NCI-H1092 treated with DMSO at 0.1 percent for 48 hours (cell line): Measurements from ENCODE around the gene ORM2.
"Not testable (repeated sequence)": the region's sequence is repeated elsewhere in the genome, so short reads cannot be mapped to it uniquely, and the experiment has no call there.

Experiments
- DNase-seq: peaks from one replicate; lab custom pipeline; 2025; lab: John Stamatoyannopoulos, UW

ORM2 gene

GRCh38 chr9:114332474-114333040, 2.9 kb downstream of the ORM2 start:
- DNase-seq: not testable (repeated sequence)

GRCh38 chr9:114333718-114334117, 4.0 kb downstream of the ORM2 start:
- DNase-seq: not testable (repeated sequence)

- no peak for DNase-seq
These were observed 4.8 kb downstream of the ORM2 start for GRCh38 chr9:114334490-114334889.

- no peak for DNase-seq
These were observed 6.1 kb downstream of the ORM2 start for GRCh38 chr9:114335745-114336144.

- no peak for DNase-seq
These were observed 6.5 kb downstream of the ORM2 start for GRCh38 chr9:114336157-114336556.

- no peak for DNase-seq
These were observed 7.2 kb downstream of the ORM2 start for GRCh38 chr9:114336699-114337395.

- DNase-seq: no peak
These were observed 8.5 kb downstream of the ORM2 start for GRCh38 chr9:114338187-114338586.

- DNase-seq: peak; percentile 29
These were observed 9.7 kb downstream of the ORM2 start for GRCh38 chr9:114339130-114339908.

GRCh38 chr9:114341152-114341830, 11.6 kb downstream of the ORM2 start:
- DNase-seq: no peak

- no peak for DNase-seq
These were observed 12.3 kb downstream of the ORM2 start for GRCh38 chr9:114341991-114342390.

GRCh38 chr9:114342755-114343440, 13.2 kb downstream of the ORM2 start:
- DNase-seq: no peak

GRCh38 chr9:114343471-114344187, 14.0 kb downstream of the ORM2 start:
- DNase-seq: no peak

GRCh38 chr9:114344188-114344566, 14.5 kb downstream of the ORM2 start:
- DNase-seq: no peak

- DNase-seq: no peak
These were observed 15.0 kb downstream of the ORM2 start for GRCh38 chr9:114344692-114345091.

- no peak for DNase-seq
These were observed 15.9 kb downstream of the ORM2 start for GRCh38 chr9:114345493-114346065.

GRCh38 chr9:114346146-114346545, 16.5 kb downstream of the ORM2 start:
- no peak for DNase-seq

GRCh38 chr9:114347675-114348074, 18.0 kb downstream of the ORM2 start:
- no peak for DNase-seq

GRCh38 chr9:114348261-114348905, 18.7 kb downstream of the ORM2 start:
- DNase-seq: no peak

GRCh38 chr9:114348906-114349482, 19.3 kb downstream of the ORM2 start:
- no peak for DNase-seq
